ENCODE measurements around the gene TUBGCP4. TPM values are rescaled to one million over a fixed set of nuclear protein-coding genes. Genes with fewer than 3 reads are reported as not detected.

The TUBGCP4 gene
- total and polyA plus RNA-seq, 3 experiments from 2014 or later = 11.3 to 44.0 (median 39.1) TPM

DNA sequence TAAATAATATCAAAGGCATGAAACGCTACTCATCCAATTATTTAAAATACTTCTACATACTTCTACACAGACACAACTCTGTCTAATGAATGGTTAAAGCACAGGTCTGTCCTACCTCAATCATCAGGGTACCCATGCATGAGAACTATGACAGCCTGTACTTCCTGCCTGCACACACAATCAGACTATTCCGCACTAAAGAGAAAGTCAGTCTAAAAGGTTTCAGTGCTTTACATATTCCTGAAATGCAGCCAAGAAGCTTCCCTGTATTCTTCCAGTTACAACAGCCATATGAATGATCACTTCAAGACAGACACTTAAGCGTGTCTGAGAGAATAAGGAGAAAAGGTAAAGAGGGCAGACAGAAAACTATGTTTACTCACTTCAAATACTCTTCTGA lies 58.8 kb downstream of the TUBGCP4 start:
- Mint-ChIP-seq H3K9me3 (no peaks in the 10 kb centered on the region), H3K4me1 (no peaks in the 10 kb centered on the region), H3K4me3 (no peak overlapping the region), H3K36me3 (peaks cover 16 to 74% (median 29%) of the 10 kb centered on the region in 3 donors), H3K27me3 (no peaks in the 10 kb centered on the region), H3K27ac (no peak overlapping the region)
- Histone ChIP-seq H3K36me3 (ENCODE audit: insufficient read depth, low read length) (peaks cover 31% of the 10 kb centered on the region), H3K4me1 (ENCODE audit: insufficient read depth, low read length) (no peaks in the 10 kb centered on the region), H3K9me3 (ENCODE audit: low read length) (no peaks in the 10 kb centered on the region), H3K4me3 (ENCODE audit: low read length) (no peak overlapping the region), H3K27me3 (ENCODE audit: insufficient read depth, low read length, poor library complexity, severe bottlenecking) (no peaks in the 10 kb centered on the region), H3K27ac (ENCODE audit: low read depth, low read length) (no peak overlapping the region)
- DNase-seq = no peak
- POLR2A ChIA-PET = no interaction called here
- CTCF ChIA-PET = no interaction called here

DNA sequence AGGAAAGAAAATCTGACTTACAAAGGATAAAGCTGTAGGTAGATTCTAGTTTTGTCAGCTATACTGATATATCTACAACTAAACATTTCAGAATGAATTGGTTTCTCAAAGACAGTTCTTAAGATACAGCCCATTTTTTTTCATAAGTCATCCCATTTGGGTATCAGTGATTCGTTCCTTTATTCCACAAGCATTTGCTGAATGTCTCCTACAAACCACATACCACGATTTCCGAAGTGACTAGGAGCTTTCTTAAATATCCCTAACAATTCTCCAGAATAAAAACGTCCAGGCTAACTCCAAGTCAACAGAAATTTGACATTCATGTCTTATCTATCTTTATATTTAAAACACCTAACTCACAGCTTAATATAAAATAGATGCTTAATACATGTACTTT lies 62.3 kb downstream of the TUBGCP4 start:
- no peaks in the 10 kb centered on the region for H3K27me3 Mint-ChIP-seq
- peaks cover 28% of the 10 kb centered on the region for H3K36me3 ChIP-seq (ENCODE audit: insufficient read depth, low read length)

DNA sequence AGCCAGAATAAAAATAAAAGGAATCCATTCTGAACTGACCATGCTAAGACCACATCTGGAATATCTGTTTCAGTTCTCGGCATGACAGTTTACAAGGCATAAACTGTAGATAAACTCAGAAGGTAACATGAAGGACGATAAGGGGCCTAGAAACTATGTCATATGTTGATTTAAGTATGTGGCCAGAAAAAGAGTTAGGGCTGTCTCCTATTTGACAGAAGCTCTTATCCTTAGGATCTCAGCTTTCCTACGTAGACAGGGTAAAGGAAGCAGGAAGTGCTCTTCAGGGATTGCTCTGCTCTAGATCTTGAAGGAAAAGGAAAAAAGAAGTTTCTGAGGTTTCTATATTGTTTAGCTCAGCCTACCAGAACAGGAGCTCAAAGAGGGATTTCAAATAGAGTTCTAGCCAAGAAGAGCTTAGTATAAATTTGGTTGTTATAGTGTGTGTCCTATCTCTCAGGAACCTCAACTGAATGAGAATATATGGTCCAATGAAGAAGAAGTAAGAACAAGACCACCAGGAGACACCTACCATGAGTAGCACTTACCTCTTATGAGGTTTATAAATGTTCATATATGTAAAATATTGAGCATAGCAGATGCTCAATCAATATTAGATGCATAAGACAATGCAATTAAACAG lies 62.9 kb downstream of the TUBGCP4 start:
- Histone ChIP-seq H3K27me3 (ENCODE audit: insufficient read depth, low read length, poor library complexity, severe bottlenecking) (no peaks in the 10 kb centered on the region), H3K4me3 (ENCODE audit: low read length) (no peak overlapping the region), H3K36me3 (ENCODE audit: insufficient read depth, low read length) (peaks cover 28% of the 10 kb centered on the region), H3K4me1 (ENCODE audit: insufficient read depth, low read length) (no peaks in the 10 kb centered on the region), H3K9me3 (ENCODE audit: low read length) (no peaks in the 10 kb centered on the region), H3K27ac (ENCODE audit: low read depth, low read length) (peak overlapping the region; percentile 49)
- Mint-ChIP-seq H3K36me3 (peaks cover 9 to 73% (median 23%) of the 10 kb centered on the region in 3 donors), H3K27me3 (no peaks in the 10 kb centered on the region), H3K9me3 (no peaks in the 10 kb centered on the region), H3K27ac (peak overlapping the region in 1 of 8 donors; percentile 53), H3K4me3 (no peak overlapping the region), H3K4me1 (peaks cover 0 to 1% (median 0%) of the 10 kb centered on the region in 3 donors)
- CTCF ChIA-PET = no interaction called here
- DNase-seq = no peak
- POLR2A ChIA-PET = no interaction called here

More for the DNA sequence above, 62.3 kb downstream of the TUBGCP4 start:
- Mint-ChIP-seq H3K27ac (no peak overlapping the region), H3K9me3 (no peaks in the 10 kb centered on the region), H3K36me3 (peaks cover 9 to 69% (median 23%) of the 10 kb centered on the region in 3 donors), H3K4me1 (peaks cover 0 to 1% (median 0%) of the 10 kb centered on the region in 3 donors), H3K4me3 (no peak overlapping the region)
- DNase-seq = no peak
- no peaks in the 10 kb centered on the region for H3K4me1 ChIP-seq (ENCODE audit: insufficient read depth, low read length)
- CTCF ChIA-PET = no interaction called here
- H3K27me3 ChIP-seq (ENCODE audit: insufficient read depth, low read length, poor library complexity, severe bottlenecking) = no peaks in the 10 kb centered on the region
- POLR2A ChIA-PET = no interaction called here
- peak overlapping the region; percentile 49 for H3K27ac ChIP-seq (ENCODE audit: low read depth, low read length)
- no peak overlapping the region for H3K4me3 ChIP-seq (ENCODE audit: low read length)
- H3K9me3 ChIP-seq (ENCODE audit: low read length) = no peaks in the 10 kb centered on the region

DNA sequence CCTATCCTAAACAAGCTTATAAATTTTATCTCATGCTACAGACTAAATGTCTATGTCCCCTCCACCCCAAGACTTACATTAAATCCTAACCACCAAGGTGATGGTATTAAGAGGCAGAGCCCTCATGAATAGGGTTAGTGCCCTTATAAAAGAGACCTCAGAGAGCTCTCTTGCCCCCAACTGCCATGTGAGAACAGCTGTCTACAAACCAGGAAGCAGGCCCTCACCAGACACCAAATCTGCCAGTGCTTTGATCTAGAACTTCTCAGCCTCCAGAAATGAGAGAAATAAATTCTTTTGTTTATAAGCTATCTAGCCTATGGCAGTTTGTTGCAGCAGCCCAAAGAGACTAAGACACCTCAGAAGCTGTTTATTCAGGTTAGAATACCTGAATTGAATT lies 63.5 kb downstream of the TUBGCP4 start:
- Histone ChIP-seq H3K36me3 (ENCODE audit: insufficient read depth, low read length) (peaks cover 26% of the 10 kb centered on the region), H3K4me1 (ENCODE audit: insufficient read depth, low read length) (no peaks in the 10 kb centered on the region), H3K27me3 (ENCODE audit: insufficient read depth, low read length, poor library complexity, severe bottlenecking) (no peaks in the 10 kb centered on the region), H3K4me3 (ENCODE audit: low read length) (no peak overlapping the region), H3K27ac (ENCODE audit: low read depth, low read length) (peak overlapping the region; percentile 49), H3K9me3 (ENCODE audit: low read length) (no peaks in the 10 kb centered on the region)
- ChIA-PET POLR2A (no interaction called here), CTCF (no interaction called here)
- DNase-seq = no peak
- Mint-ChIP-seq H3K27me3 (no peaks in the 10 kb centered on the region), H3K4me1 (peaks cover 0 to 1% (median 0%) of the 10 kb centered on the region in 3 donors), H3K9me3 (no peaks in the 10 kb centered on the region), H3K36me3 (peaks cover 9 to 74% (median 23%) of the 10 kb centered on the region in 3 donors), H3K4me3 (no peak overlapping the region), H3K27ac (peak overlapping the region in 2 of 8 donors; percentile 11 to 64)

DNA sequence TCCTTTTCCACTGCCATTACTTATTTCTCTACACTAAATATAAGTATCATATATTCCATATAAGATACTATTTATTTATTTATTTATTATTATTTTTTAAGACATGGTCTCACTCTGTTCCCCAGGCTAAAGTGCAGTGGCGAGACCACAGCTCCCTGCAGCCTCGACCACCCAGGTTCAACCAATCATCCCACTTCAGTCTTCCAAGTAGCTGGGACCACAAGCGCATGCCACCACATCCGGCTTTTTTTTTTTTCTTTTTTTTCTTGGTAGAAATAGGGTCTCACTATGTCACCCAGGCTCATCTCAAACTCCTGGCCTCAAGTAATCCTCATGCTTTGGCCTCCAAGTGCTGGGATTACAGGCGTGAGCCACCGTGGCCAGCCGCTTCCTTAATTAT lies 65.5 kb downstream of the TUBGCP4 start:
- Mint-ChIP-seq H3K4me3 (no peak overlapping the region), H3K27ac (peak overlapping the region in 1 of 8 donors; percentile 23), H3K9me3 (no peaks in the 10 kb centered on the region), H3K36me3 (peaks cover 9 to 71% (median 29%) of the 10 kb centered on the region in 3 donors), H3K27me3 (no peaks in the 10 kb centered on the region), H3K4me1 (peaks cover 0 to 4% (median 4%) of the 10 kb centered on the region in 3 donors)
- Histone ChIP-seq H3K36me3 (ENCODE audit: insufficient read depth, low read length) (peaks cover 20% of the 10 kb centered on the region), H3K4me3 (ENCODE audit: low read length) (no peak overlapping the region), H3K4me1 (ENCODE audit: insufficient read depth, low read length) (no peaks in the 10 kb centered on the region), H3K27ac (ENCODE audit: low read depth, low read length) (no peak overlapping the region), H3K9me3 (ENCODE audit: low read length) (no peaks in the 10 kb centered on the region), H3K27me3 (ENCODE audit: insufficient read depth, low read length, poor library complexity, severe bottlenecking) (no peaks in the 10 kb centered on the region)
- no peak for DNase-seq
- ChIA-PET POLR2A (interaction anchor here (0.7 kb wide), 1 partner anchor 79 kb away, joined by 3 read pairs; no protein-coding TSS in a partner anchor), CTCF (no interaction called here)

DNA sequence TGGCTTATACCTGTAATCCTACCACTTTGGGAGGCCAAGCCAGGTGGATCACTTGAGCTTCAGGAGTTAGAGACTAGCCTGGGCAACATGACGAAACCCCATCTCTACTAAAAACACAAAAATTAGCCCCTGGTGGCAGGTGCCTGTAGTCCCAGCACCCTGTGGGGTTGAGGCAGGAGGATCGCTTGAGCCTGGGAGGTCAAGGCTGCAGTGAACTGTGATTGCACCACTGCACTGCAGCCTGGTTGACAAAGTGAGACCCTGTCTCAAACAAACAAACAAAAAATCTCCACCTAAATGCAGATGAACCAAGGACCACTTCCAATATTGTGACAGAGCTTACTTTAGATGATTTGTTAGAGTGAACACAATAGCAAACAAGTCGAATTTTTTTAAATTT lies 68.4 kb downstream of the TUBGCP4 start:
- Histone ChIP-seq H3K4me1 (ENCODE audit: insufficient read depth, low read length) (no peaks in the 10 kb centered on the region), H3K27me3 (ENCODE audit: insufficient read depth, low read length, poor library complexity, severe bottlenecking) (no peaks in the 10 kb centered on the region), H3K27ac (ENCODE audit: low read depth, low read length) (no peak overlapping the region), H3K9me3 (ENCODE audit: low read length) (no peaks in the 10 kb centered on the region), H3K36me3 (ENCODE audit: insufficient read depth, low read length) (peaks cover 3% of the 10 kb centered on the region), H3K4me3 (ENCODE audit: low read length) (no peak overlapping the region)
- Mint-ChIP-seq H3K27me3 (no peaks in the 10 kb centered on the region), H3K4me3 (no peak overlapping the region), H3K27ac (no peak overlapping the region), H3K36me3 (peaks cover 0 to 52% (median 11%) of the 10 kb centered on the region in 3 donors), H3K9me3 (no peaks in the 10 kb centered on the region), H3K4me1 (peaks cover 0 to 4% (median 4%) of the 10 kb centered on the region in 3 donors)
- ChIA-PET CTCF (interaction anchor here (1.0 kb wide), 1 partner anchor 20 kb away, joined by 5 read pairs; no protein-coding TSS in a partner anchor), POLR2A (no interaction called here)
- DNase-seq = no peak

DNA sequence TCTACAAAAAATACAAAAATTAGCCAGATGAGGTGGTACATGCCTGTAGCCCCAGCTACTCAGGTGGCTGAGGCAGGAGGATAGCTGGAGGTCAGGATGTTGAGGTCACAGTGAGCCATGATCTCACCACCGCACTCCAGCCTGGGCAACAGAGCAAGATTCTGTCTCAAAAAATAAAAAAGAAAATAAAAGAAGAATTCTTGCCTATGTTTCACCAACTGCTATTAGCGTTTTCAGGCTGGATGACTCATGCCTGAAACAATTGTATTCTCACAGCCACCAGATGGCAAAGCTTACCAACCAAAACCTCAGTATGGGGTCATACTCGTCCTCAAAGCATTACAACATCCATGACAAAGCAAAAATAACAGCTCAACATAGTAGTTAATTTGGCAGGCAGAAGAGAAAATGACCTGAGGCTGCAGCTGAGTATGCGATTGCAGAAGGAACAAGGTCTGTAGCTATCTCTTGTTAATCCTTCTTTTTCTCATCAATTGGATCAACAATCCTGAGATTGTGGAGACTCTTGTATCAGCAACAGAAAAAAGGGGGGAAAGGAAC lies 69.9 kb downstream of the TUBGCP4 start:
- H3K27me3 Mint-ChIP-seq = no peaks in the 10 kb centered on the region
- H3K36me3 ChIP-seq (ENCODE audit: insufficient read depth, low read length) = peaks cover 3% of the 10 kb centered on the region
- no peak overlapping the region for H3K27ac ChIP-seq (ENCODE audit: low read depth, low read length)
- H3K4me1 Mint-ChIP-seq = peaks cover 0 to 4% (median 4%) of the 10 kb centered on the region in 3 donors
- H3K9me3 ChIP-seq (ENCODE audit: low read length) = no peaks in the 10 kb centered on the region
- H3K4me1 ChIP-seq (ENCODE audit: insufficient read depth, low read length) = no peaks in the 10 kb centered on the region
- peak in 2 of 5 donors; percentile 9 to 12 for DNase-seq
- CTCF ChIA-PET = interaction anchor here (0.7 to 1.5 kb wide), 2 partner anchors 70 to 74 kb away, joined by 3 to 10 read pairs; no protein-coding TSS in a partner anchor
- peaks cover 0 to 60% (median 19%) of the 10 kb centered on the region in 3 donors for H3K36me3 Mint-ChIP-seq
- POLR2A ChIA-PET = no interaction called here
- no peak overlapping the region for H3K4me3 ChIP-seq (ENCODE audit: low read length)
- no peaks in the 10 kb centered on the region for H3K27me3 ChIP-seq (ENCODE audit: insufficient read depth, low read length, poor library complexity, severe bottlenecking)
- no peaks in the 10 kb centered on the region for H3K9me3 Mint-ChIP-seq
- peak overlapping the region in 3 of 8 donors; percentile 51 to 68 (median 66) for H3K27ac Mint-ChIP-seq
- H3K4me3 Mint-ChIP-seq = no peak overlapping the region

DNA sequence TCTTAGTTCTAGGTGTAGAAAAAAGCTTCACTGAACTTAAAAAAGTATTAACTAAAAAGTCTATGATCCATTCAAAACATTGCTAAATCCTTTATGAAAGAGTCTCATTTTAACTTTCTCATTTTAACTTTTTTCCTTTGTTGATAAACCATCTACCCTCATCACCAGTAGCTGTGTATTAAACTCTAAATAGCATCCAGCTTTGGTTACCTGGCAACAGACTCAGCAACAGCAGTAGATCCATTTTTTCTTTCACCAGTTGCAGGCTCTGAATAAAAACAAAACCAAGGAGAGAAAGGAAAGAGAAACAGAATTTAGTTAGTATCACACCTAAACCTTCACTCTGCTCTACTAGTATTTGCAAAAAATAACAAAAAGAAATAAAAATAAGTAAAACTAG lies 70.4 kb downstream of the TUBGCP4 start:
- CTCF ChIA-PET = interaction anchor here (0.7 to 1.5 kb wide), 2 partner anchors 70 to 73 kb away, joined by 3 to 10 read pairs; no protein-coding TSS in a partner anchor
- Histone ChIP-seq H3K9me3 (ENCODE audit: low read length) (no peaks in the 10 kb centered on the region), H3K27ac (ENCODE audit: low read depth, low read length) (no peak overlapping the region), H3K27me3 (ENCODE audit: insufficient read depth, low read length, poor library complexity, severe bottlenecking) (no peaks in the 10 kb centered on the region), H3K4me3 (ENCODE audit: low read length) (no peak overlapping the region), H3K4me1 (ENCODE audit: insufficient read depth, low read length) (no peaks in the 10 kb centered on the region), H3K36me3 (ENCODE audit: insufficient read depth, low read length) (peaks cover 5% of the 10 kb centered on the region)
- Mint-ChIP-seq H3K27me3 (no peaks in the 10 kb centered on the region), H3K27ac (peak overlapping the region in 2 of 8 donors; percentile 51 to 68), H3K9me3 (no peaks in the 10 kb centered on the region), H3K36me3 (peaks cover 0 to 60% (median 18%) of the 10 kb centered on the region in 3 donors), H3K4me1 (peaks cover 0 to 4% (median 4%) of the 10 kb centered on the region in 3 donors), H3K4me3 (no peak overlapping the region)
- POLR2A ChIA-PET = no interaction called here
- DNase-seq = no peak

Measured in CD8-positive, alpha-beta memory T cell (primary cell).